Fibroblast of lung (primary cell): ENCODE results near the gene TOP3A. TPM values are rescaled to one million over a fixed set of nuclear protein-coding genes. Genes with fewer than 3 reads are reported as not detected.

Experiments used
- DNase-seq, 2 donors: peaks; one replicate each; pipeline versions ENCODE4 v3.0.0 to v3.0.0-alpha.2; 2010; ENCODE audit warnings: low read depth in 2 of 2
- H2AFZ ChIP-seq: 2 replicates; pipeline ENCODE4 v1.5.1; 2012; ENCODE audit warnings: low read length, control low read depth, inconsistent platforms
- H3K27ac ChIP-seq: 2 replicates; pipeline ENCODE4 v1.5.1; 2011; ENCODE audit warnings: low read length, control low read depth; ENCODE audit not compliant: insufficient read depth
- H3K27me3 ChIP-seq: 2 replicates; pipeline ENCODE4 v1.5.1; 2011; ENCODE audit warnings: mild to moderate bottlenecking, low read length; ENCODE audit not compliant: control insufficient read depth, insufficient read depth
- H3K36me3 ChIP-seq: 2 replicates; pipeline ENCODE4 v1.5.1; 2011; ENCODE audit warnings: low read length; ENCODE audit not compliant: control insufficient read depth, insufficient read depth
- H3K4me1 ChIP-seq: 2 replicates; pipeline ENCODE4 v1.5.1; 2011; ENCODE audit warnings: low read length; ENCODE audit not compliant: control insufficient read depth, insufficient read depth; ENCODE audit errors: extremely low read depth
- H3K4me2 ChIP-seq: 2 replicates; pipeline ENCODE4 v1.5.1; 2011; ENCODE audit warnings: low read length, control low read depth; ENCODE audit not compliant: insufficient read depth; ENCODE audit errors: extremely low read depth
- H3K4me3 ChIP-seq, 4 experiments: fragments of 200-600 bp in 1 of 4; sonication (generic) in 1 of 4; replicated peaks in 1 of 4; 2 replicates each; pipeline ENCODE4 v1.5.1; 2011 to 2016; ENCODE audit warnings: low read length in 4 of 4, low read depth in 3 of 4, mild to moderate bottlenecking in 3 of 4, control low read depth in 2 of 4, inconsistent platforms in 1 of 4, mixed read lengths in 1 of 4; ENCODE audit not compliant: insufficient read depth in 1 of 4; ENCODE audit errors: control extremely low read depth in 1 of 4
- H3K79me2 ChIP-seq: 2 replicates; pipeline ENCODE4 v1.5.1; 2012; ENCODE audit warnings: mild to moderate bottlenecking, low read length, inconsistent platforms; ENCODE audit not compliant: control insufficient read depth, insufficient read depth
- H3K9ac ChIP-seq: 2 replicates; pipeline ENCODE4 v1.5.1; 2011; ENCODE audit warnings: mild to moderate bottlenecking, low read length, control low read depth; ENCODE audit not compliant: insufficient read depth
- H3K9me3 ChIP-seq: 2 replicates; pipeline ENCODE4 v1.5.1; 2012; ENCODE audit warnings: low read depth, low read length; ENCODE audit not compliant: control insufficient read depth, insufficient read depth
- H4K20me1 ChIP-seq: 2 replicates; pipeline ENCODE4 v1.5.1; 2011; ENCODE audit warnings: low read length; ENCODE audit not compliant: control insufficient read depth, insufficient read depth; ENCODE audit errors: extremely low read depth
- EZH2 ChIP-seq: IDR thresholded peaks from 2 replicates; pipeline ENCODE4 v1.5.1; 2012; ENCODE audit warnings: low read length, control low read depth, mild to moderate bottlenecking; ENCODE audit errors: missing control alignments
- polyA plus RNA-seq, 2 donors: library from polyadenylated mRNA; depleted of rRNA in 1 of 2; stranded (reverse) in 1 of 2; unstranded in 1 of 2; fragments of >200 nt; gene quantifications; 2 replicates each; pipeline ENCODE4 v1.2.1, GENCODE V29; 2011 to 2012; ENCODE audit warnings: missing spikeins in 1 of 2
- total RNA-seq: library from RNA; depleted of rRNA; stranded (reverse); fragments of >200 nt; gene quantifications from 2 replicates; pipeline ENCODE4 v1.2.1, GENCODE V29; 2014
- TF ChIP-seq, protein P1 (sequence below), 2 donors: IDR thresholded peaks in 1 of 2; conservative IDR thresholded peaks in 1 of 2; 1 replicate in 1 of 2; 2 replicates in 1 of 2; pipeline ENCODE4 v1.5.1; 2011 to 2012; ENCODE audit warnings: low read length in 2 of 2, control low read depth in 1 of 2, inconsistent platforms in 1 of 2, low read depth in 1 of 2, mild to moderate bottlenecking in 1 of 2

Gene TOP3A
- total and polyA plus RNA-seq, 2 donors (not counting 1 experiment from before 2014, with no cell fraction given), result 12.7 to 16.5 TPM

GRCh38 chr17:18228176-18228682, 86.6 kb downstream of the TOP3A start:
- no peak overlapping the region for H3K4me2 ChIP-seq
- TF ChIP-seq, protein P1, sequence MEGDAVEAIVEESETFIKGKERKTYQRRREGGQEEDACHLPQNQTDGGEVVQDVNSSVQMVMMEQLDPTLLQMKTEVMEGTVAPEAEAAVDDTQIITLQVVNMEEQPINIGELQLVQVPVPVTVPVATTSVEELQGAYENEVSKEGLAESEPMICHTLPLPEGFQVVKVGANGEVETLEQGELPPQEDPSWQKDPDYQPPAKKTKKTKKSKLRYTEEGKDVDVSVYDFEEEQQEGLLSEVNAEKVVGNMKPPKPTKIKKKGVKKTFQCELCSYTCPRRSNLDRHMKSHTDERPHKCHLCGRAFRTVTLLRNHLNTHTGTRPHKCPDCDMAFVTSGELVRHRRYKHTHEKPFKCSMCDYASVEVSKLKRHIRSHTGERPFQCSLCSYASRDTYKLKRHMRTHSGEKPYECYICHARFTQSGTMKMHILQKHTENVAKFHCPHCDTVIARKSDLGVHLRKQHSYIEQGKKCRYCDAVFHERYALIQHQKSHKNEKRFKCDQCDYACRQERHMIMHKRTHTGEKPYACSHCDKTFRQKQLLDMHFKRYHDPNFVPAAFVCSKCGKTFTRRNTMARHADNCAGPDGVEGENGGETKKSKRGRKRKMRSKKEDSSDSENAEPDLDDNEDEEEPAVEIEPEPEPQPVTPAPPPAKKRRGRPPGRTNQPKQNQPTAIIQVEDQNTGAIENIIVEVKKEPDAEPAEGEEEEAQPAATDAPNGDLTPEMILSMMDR (conservative IDR thresholded peaks at IDR 0.05 in 1 of 2, IDR thresholded peaks at IDR 0.05 in 1 of 2; ENCODE audit: low read depth in 1 of 2, low read length in 2 of 2), result no peak
- no peak for TF ChIP-seq EZH2
- H3K79me2 ChIP-seq, result peaks cover 11% of the 10 kb centered on the region
- no peak overlapping the region for H2AFZ ChIP-seq
- no peak overlapping the region for H3K4me3 ChIP-seq
- no peaks in the 10 kb centered on the region for H4K20me1 ChIP-seq
- no peak overlapping the region for H3K27ac ChIP-seq
- no peaks in the 10 kb centered on the region for H3K9me3 ChIP-seq
- peaks cover 5% of the 10 kb centered on the region for H3K36me3 ChIP-seq
- H3K9ac ChIP-seq, result no peak overlapping the region
- H3K27me3 ChIP-seq, result no peaks in the 10 kb centered on the region
- H3K4me1 ChIP-seq, result peaks cover 13% of the 10 kb centered on the region
- DNase-seq, result no peak

- Histone ChIP-seq H3K27me3 (no peaks in the 10 kb centered on the region), H3K4me3 (no peak overlapping the region), H3K27ac (no peak overlapping the region), H3K4me1 (peaks cover 13% of the 10 kb centered on the region), H3K9me3 (no peaks in the 10 kb centered on the region), H3K9ac (no peak overlapping the region), H3K79me2 (peaks cover 11% of the 10 kb centered on the region), H3K36me3 (peaks cover 4% of the 10 kb centered on the region), H3K4me2 (no peak overlapping the region), H4K20me1 (no peaks in the 10 kb centered on the region), H2AFZ (no peak overlapping the region)
- no peak for TF ChIP-seq EZH2
- TF ChIP-seq, protein P1 (conservative IDR thresholded peaks at IDR 0.05 in 1 of 2, IDR thresholded peaks at IDR 0.05 in 1 of 2; ENCODE audit: low read depth in 1 of 2, low read length in 2 of 2), result no peak
- DNase-seq, result no peak
Observed at GRCh38 chr17:18227635-18228034, 87.2 kb downstream of the TOP3A start.

DNA sequence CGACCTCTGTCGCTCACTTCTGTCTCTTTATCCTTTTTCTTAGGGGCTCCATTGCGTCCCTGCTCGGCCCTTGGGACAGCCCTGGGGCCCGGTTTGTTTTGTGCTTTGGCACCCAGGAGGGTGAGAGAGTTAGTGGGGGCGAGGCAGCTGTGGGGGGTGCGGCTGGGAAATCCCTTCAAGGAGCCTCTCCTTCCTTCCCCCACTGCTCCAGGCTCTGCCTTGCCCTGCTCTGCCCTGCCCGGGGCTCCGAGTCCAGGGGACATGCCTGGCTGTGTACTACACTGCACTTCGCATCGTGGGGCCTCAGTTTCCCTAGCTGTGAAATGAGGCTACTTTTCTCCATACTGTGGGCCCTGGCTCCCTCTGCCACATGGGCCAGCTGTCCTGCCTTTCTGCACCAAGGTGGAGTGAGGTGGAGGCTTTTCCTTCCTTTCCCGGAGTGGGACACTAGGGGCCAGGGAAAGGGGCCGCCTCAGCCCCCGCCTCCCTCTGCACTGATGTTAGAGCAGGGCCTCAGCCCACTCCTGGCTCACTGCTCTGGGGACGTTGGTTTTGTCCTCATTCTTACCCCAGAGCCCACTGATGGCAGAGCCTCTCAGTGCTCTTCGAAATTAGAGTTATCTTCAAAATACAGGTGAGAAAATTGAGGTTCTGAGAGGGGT, 88.4 kb downstream of the TOP3A start:
- Histone ChIP-seq H3K9ac (no peak overlapping the region), H3K4me1 (peaks cover 13% of the 10 kb centered on the region), H3K4me3 (peak overlapping the region; percentile 65 to 83 (median 74)), H3K79me2 (peaks cover 11% of the 10 kb centered on the region), H3K9me3 (no peaks in the 10 kb centered on the region), H3K36me3 (peaks cover 2% of the 10 kb centered on the region), H3K27me3 (no peaks in the 10 kb centered on the region), H3K4me2 (peak overlapping the region; percentile 77), H4K20me1 (no peaks in the 10 kb centered on the region), H3K27ac (no peak overlapping the region), H2AFZ (no peak overlapping the region)
- DNase-seq, result peak in 1 of 2 donors; percentile 11
- TF ChIP-seq, protein P1 (conservative IDR thresholded peaks at IDR 0.05 in 1 of 2, IDR thresholded peaks at IDR 0.05 in 1 of 2; ENCODE audit: low read depth in 1 of 2, low read length in 2 of 2), result no peak
- TF ChIP-seq EZH2, result no peak
